ENCODE measurements around the gene FHIT. TPM values are rescaled to one million over a fixed set of nuclear protein-coding genes. Genes with fewer than 3 reads are reported as not detected.

FHIT gene
- total and polyA plus RNA-seq, 2 experiments from 2014 or later, result 9.7 to 16.2 TPM

- no peak for TF ChIP-seq EZH2 (IDR thresholded peaks at IDR 0.05; ENCODE audit: borderline replicate concordance)
- no peak for TF ChIP-seq EZH2phosphoT487 (IDR thresholded peaks at IDR 0.05; ENCODE audit: low read depth, severe bottlenecking, unreplicated experiment)
- no peak for TF ChIP-seq CTCF (IDR thresholded peaks at IDR 0.05; ENCODE audit: poor library complexity)
- Histone ChIP-seq H4K20me1 (ENCODE audit: insufficient read depth, poor library complexity, severe bottlenecking) (no peaks in the 10 kb centered on the region), H3K9me3 (ENCODE audit: low read depth) (no peaks in the 10 kb centered on the region), H3K4me2 (no peak overlapping the region), H3K27me3 (no peaks in the 10 kb centered on the region), H3K9me2 (replicated peaks; ENCODE audit: insufficient read depth) (no peaks in the 10 kb centered on the region), H3K27ac (no peak overlapping the region), H2AFZ (no peak overlapping the region), H3K36me3 (replicated peaks; ENCODE audit: insufficient read depth, low read depth) (no peaks in the 10 kb centered on the region), H3K4me3 (no peak overlapping the region), H3K79me2 (no peaks in the 10 kb centered on the region), H3K4me1 (ENCODE audit: insufficient read depth) (no peaks in the 10 kb centered on the region)
- 93% methylated on average over 1 of the region's 1 CpG for WGBS (ENCODE audit: low lambda C conversion rate, missing lambda C conversion rate)
- DNase-seq (ENCODE audit: low spot score), result no peak
Measured at GRCh38 chr3:60854791-60855190, 396.5 kb downstream of the FHIT start.

- Histone ChIP-seq H3K4me1 (ENCODE audit: insufficient read depth) (no peaks in the 10 kb centered on the region), H2AFZ (no peak overlapping the region), H3K36me3 (replicated peaks; ENCODE audit: insufficient read depth, low read depth) (no peaks in the 10 kb centered on the region), H3K27me3 (no peaks in the 10 kb centered on the region), H4K20me1 (ENCODE audit: insufficient read depth, poor library complexity, severe bottlenecking) (no peaks in the 10 kb centered on the region), H3K4me3 (no peak overlapping the region), H3K9me2 (replicated peaks; ENCODE audit: insufficient read depth) (no peaks in the 10 kb centered on the region), H3K79me2 (no peaks in the 10 kb centered on the region), H3K27ac (no peak overlapping the region), H3K9me3 (ENCODE audit: low read depth) (no peaks in the 10 kb centered on the region), H3K4me2 (no peak overlapping the region)
- 62% methylated on average over 2 of the region's 2 CpGs for WGBS (ENCODE audit: low lambda C conversion rate, missing lambda C conversion rate)
- DNase-seq (ENCODE audit: low spot score), result no peak
- TF ChIP-seq EZH2phosphoT487 (IDR thresholded peaks at IDR 0.05; ENCODE audit: low read depth, severe bottlenecking, unreplicated experiment) (no peak), EZH2 (IDR thresholded peaks at IDR 0.05; ENCODE audit: borderline replicate concordance) (no peak), CTCF (IDR thresholded peaks at IDR 0.05; ENCODE audit: poor library complexity) (no peak)
Measured at GRCh38 chr3:60847791-60848190, 403.5 kb downstream of the FHIT start.

- Histone ChIP-seq H3K27ac (no peak overlapping the region), H4K20me1 (ENCODE audit: insufficient read depth, poor library complexity, severe bottlenecking) (no peaks in the 10 kb centered on the region), H3K36me3 (replicated peaks; ENCODE audit: insufficient read depth, low read depth) (no peaks in the 10 kb centered on the region), H3K79me2 (no peaks in the 10 kb centered on the region), H3K9me2 (replicated peaks; ENCODE audit: insufficient read depth) (no peaks in the 10 kb centered on the region), H2AFZ (no peak overlapping the region), H3K27me3 (no peaks in the 10 kb centered on the region), H3K9me3 (ENCODE audit: low read depth) (no peaks in the 10 kb centered on the region), H3K4me2 (no peak overlapping the region), H3K4me1 (ENCODE audit: insufficient read depth) (no peaks in the 10 kb centered on the region), H3K4me3 (no peak overlapping the region)
- WGBS (ENCODE audit: low lambda C conversion rate, missing lambda C conversion rate), result 81% methylated on average over 1 of the region's 1 CpG
- TF ChIP-seq CTCF (IDR thresholded peaks at IDR 0.05; ENCODE audit: poor library complexity) (no peak), EZH2 (IDR thresholded peaks at IDR 0.05; ENCODE audit: borderline replicate concordance) (no peak), EZH2phosphoT487 (IDR thresholded peaks at IDR 0.05; ENCODE audit: low read depth, severe bottlenecking, unreplicated experiment) (no peak)
- no peak for DNase-seq (ENCODE audit: low spot score)
Measured at GRCh38 chr3:60844256-60844655, 407.0 kb downstream of the FHIT start.

GRCh38 chr3:60841355-60841754, 409.9 kb downstream of the FHIT start:
- no peak overlapping the region for H3K4me3 ChIP-seq
- H3K4me2 ChIP-seq, result no peak overlapping the region
- 47% methylated on average over 2 of the region's 2 CpGs for WGBS (ENCODE audit: low lambda C conversion rate, missing lambda C conversion rate)
- H3K36me3 ChIP-seq (replicated peaks; ENCODE audit: insufficient read depth, low read depth), result no peaks in the 10 kb centered on the region
- no peaks in the 10 kb centered on the region for H3K4me1 ChIP-seq (ENCODE audit: insufficient read depth)
- no peak overlapping the region for H3K27ac ChIP-seq
- H2AFZ ChIP-seq, result no peak overlapping the region
- no peaks in the 10 kb centered on the region for H3K9me3 ChIP-seq (ENCODE audit: low read depth)
- no peaks in the 10 kb centered on the region for H3K9me2 ChIP-seq (replicated peaks; ENCODE audit: insufficient read depth)
- H3K27me3 ChIP-seq, result no peaks in the 10 kb centered on the region
- peak; percentile 8 for DNase-seq (ENCODE audit: low spot score)
- no peaks in the 10 kb centered on the region for H4K20me1 ChIP-seq (ENCODE audit: insufficient read depth, poor library complexity, severe bottlenecking)
- no peak for TF ChIP-seq EZH2 (IDR thresholded peaks at IDR 0.05; ENCODE audit: borderline replicate concordance)
- no peak for TF ChIP-seq EZH2phosphoT487 (IDR thresholded peaks at IDR 0.05; ENCODE audit: low read depth, severe bottlenecking, unreplicated experiment)
- TF ChIP-seq CTCF (IDR thresholded peaks at IDR 0.05; ENCODE audit: poor library complexity), result no peak
- H3K79me2 ChIP-seq, result no peaks in the 10 kb centered on the region

Measured in hepatocyte (in vitro differentiated cells).